Liver (tissue), 3 donors: Measurements from ENCODE around the gene MB21D2.

Experiments used
- ATF3 ChIP-seq: IDR thresholded peaks from 2 replicates; pipeline ENCODE4 v1.6.1; 2016; ENCODE audit warnings: antibody characterized with exemption
- CTCF ChIP-seq: fragments of 150-350 bp; IDR thresholded peaks from 2 replicates; pipeline ENCODE4 v1.5.1; 2017; ENCODE audit warnings: improper control_type of control experiment, low read depth, low read length; ENCODE audit not compliant: missing input control
- MAX ChIP-seq: IDR thresholded peaks from 2 replicates; pipeline ENCODE4 v1.6.1; 2016; ENCODE audit warnings: antibody characterized with exemption
- SP1 ChIP-seq: IDR thresholded peaks from 2 replicates; pipeline ENCODE4 v1.6.1; 2018; ENCODE audit warnings: antibody characterized with exemption, mild to moderate bottlenecking
- donor health status: healthy.
- donor health status: healthy.

- TF ChIP-seq CTCF, result no peak
- TF ChIP-seq MAX, result no peak
- TF ChIP-seq SP1, result no peak
- TF ChIP-seq ATF3, result no peak
Observed at GRCh38 chr3:192907784-192908183, 9.9 kb downstream of the MB21D2 start.
